ENCODE results near the gene DAND5. TPM values are rescaled to one million over a fixed set of nuclear protein-coding genes. Genes with fewer than 3 reads are reported as not detected.

Gene DAND5
- total and polyA plus RNA-seq, 2 of the 13 experiments (the other 11 are each of a cell fraction or from before 2014, with no cell fraction given), result 0.04 TPM; not detected in 1

- TF ChIP-seq, protein P1, sequence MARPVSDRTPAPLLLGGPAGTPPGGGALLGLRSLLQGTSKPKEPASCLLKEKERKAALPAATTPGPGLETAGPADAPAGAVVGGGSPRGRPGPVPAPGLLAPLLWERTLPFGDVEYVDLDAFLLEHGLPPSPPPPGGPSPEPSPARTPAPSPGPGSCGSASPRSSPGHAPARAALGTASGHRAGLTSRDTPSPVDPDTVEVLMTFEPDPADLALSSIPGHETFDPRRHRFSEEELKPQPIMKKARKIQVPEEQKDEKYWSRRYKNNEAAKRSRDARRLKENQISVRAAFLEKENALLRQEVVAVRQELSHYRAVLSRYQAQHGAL (CRISPR knock-in tag; IDR thresholded peaks at IDR 0.05; ENCODE audit: not compliant biosample characterization), result no peak
- TF ChIP-seq LRRFIP1 (CRISPR knock-in tag; conservative IDR thresholded peaks at IDR 0.05), result no peak
- no peak for TF ChIP-seq ZNF333 (CRISPR knock-in tag; IDR thresholded peaks at IDR 0.05; ENCODE audit: borderline replicate concordance)
- no peak for TF ChIP-seq ZNF678 (CRISPR knock-in tag; IDR thresholded peaks at IDR 0.05)
- TF ChIP-seq ZNF501 (CRISPR knock-in tag; IDR thresholded peaks at IDR 0.05), result no peak
- TF ChIP-seq NCOA1 (CRISPR knock-in tag; IDR thresholded peaks at IDR 0.05), result no peak
- TF ChIP-seq, protein P2, sequence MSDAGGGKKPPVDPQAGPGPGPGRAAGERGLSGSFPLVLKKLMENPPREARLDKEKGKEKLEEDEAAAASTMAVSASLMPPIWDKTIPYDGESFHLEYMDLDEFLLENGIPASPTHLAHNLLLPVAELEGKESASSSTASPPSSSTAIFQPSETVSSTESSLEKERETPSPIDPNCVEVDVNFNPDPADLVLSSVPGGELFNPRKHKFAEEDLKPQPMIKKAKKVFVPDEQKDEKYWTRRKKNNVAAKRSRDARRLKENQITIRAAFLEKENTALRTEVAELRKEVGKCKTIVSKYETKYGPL (CRISPR knock-in tag; IDR thresholded peaks at IDR 0.05), result no peak
- no peak for TF ChIP-seq ATRX (CRISPR knock-in tag; IDR thresholded peaks at IDR 0.05; ENCODE audit: borderline replicate concordance)
- no peak for TF ChIP-seq ZNF136 (CRISPR knock-in tag; IDR thresholded peaks at IDR 0.05; ENCODE audit: low read depth)
- no peak for TF ChIP-seq NR2C2 (CRISPR knock-in tag; IDR thresholded peaks at IDR 0.05; ENCODE audit: borderline replicate concordance)
- TF ChIP-seq ESRRA (CRISPR knock-in tag; IDR thresholded peaks at IDR 0.05; ENCODE audit: low read depth), result no peak
- TF ChIP-seq PRPF4 (IDR thresholded peaks at IDR 0.05; ENCODE audit: low read depth, low read length, poor library complexity, severe bottlenecking), result no peak
- TF ChIP-seq PHF8 (CRISPR knock-in tag; IDR thresholded peaks at IDR 0.05), result peak; percentile 66
- TF ChIP-seq, protein P3, sequence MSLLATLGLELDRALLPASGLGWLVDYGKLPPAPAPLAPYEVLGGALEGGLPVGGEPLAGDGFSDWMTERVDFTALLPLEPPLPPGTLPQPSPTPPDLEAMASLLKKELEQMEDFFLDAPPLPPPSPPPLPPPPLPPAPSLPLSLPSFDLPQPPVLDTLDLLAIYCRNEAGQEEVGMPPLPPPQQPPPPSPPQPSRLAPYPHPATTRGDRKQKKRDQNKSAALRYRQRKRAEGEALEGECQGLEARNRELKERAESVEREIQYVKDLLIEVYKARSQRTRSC (CRISPR knock-in tag; IDR thresholded peaks at IDR 0.05; ENCODE audit: low read depth), result no peak
- TF ChIP-seq ZNF747 (CRISPR knock-in tag; IDR thresholded peaks at IDR 0.05; ENCODE audit: borderline replicate concordance), result no peak
- no peak for TF ChIP-seq MAZ (IDR thresholded peaks at IDR 0.05; ENCODE audit: borderline replicate concordance, low read depth, low read length)
- peak; percentile 53 for TF ChIP-seq MAZ (CRISPR knock-in tag; IDR thresholded peaks at IDR 0.05; ENCODE audit: low read depth)
- TF ChIP-seq, protein P4, sequence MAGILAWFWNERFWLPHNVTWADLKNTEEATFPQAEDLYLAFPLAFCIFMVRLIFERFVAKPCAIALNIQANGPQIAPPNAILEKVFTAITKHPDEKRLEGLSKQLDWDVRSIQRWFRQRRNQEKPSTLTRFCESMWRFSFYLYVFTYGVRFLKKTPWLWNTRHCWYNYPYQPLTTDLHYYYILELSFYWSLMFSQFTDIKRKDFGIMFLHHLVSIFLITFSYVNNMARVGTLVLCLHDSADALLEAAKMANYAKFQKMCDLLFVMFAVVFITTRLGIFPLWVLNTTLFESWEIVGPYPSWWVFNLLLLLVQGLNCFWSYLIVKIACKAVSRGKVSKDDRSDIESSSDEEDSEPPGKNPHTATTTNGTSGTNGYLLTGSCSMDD (CRISPR knock-in tag; IDR thresholded peaks at IDR 0.05), result no peak
- TF ChIP-seq REL (CRISPR knock-in tag; conservative IDR thresholded peaks at IDR 0.05), result no peak
- no peak; the same call in 1 of the 2 replicates for TF ChIP-seq SPEN (CRISPR knock-in tag; IDR thresholded peaks at IDR 0.05; ENCODE audit: low read depth)
- 0 out of 2 replicates have a peak, but pooled peaks have one; percentile 19 for TF ChIP-seq RFXAP (CRISPR knock-in tag; IDR thresholded peaks at IDR 0.05; ENCODE audit: borderline replicate concordance)
- no peak for TF ChIP-seq CENPX (CRISPR knock-in tag; IDR thresholded peaks at IDR 0.05)
- TF ChIP-seq TFDP2 (CRISPR knock-in tag; IDR thresholded peaks at IDR 0.05), result peak; percentile 72; the same call in 1 of the 2 replicates
These were observed 27.2 kb downstream of the DAND5 start (continued) for GRCh38 chr19:12996406-12997094.

Data from HepG2 (cell line).